ENCODE measurements around the gene LARP1.
"Not testable (repeated sequence)": the region's sequence is repeated elsewhere in the genome, so short reads cannot be mapped to it uniquely, and the experiment has no call there.

Gene LARP1

DNA sequence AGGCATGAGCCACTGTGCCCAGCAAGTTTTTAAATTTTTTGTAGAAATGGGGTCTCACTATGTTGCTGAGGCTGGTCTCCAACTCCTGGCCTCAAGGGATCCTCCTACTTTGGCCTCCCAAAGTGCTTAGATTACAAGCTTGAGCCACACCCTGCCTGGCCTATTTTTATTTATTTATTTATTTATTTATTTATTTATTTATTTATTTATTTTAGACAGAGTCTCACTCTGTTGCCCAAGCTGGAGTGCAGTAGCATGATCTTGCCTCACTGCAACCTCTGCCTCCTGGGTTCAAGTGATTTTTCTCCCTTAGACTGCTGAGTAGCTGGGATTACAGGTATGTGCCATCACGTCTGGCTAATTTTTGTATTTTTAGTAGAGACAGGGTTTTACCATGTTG is 18.8 kb upstream of the LARP1 start:
- DNase-seq = not testable (repeated sequence)

DNA sequence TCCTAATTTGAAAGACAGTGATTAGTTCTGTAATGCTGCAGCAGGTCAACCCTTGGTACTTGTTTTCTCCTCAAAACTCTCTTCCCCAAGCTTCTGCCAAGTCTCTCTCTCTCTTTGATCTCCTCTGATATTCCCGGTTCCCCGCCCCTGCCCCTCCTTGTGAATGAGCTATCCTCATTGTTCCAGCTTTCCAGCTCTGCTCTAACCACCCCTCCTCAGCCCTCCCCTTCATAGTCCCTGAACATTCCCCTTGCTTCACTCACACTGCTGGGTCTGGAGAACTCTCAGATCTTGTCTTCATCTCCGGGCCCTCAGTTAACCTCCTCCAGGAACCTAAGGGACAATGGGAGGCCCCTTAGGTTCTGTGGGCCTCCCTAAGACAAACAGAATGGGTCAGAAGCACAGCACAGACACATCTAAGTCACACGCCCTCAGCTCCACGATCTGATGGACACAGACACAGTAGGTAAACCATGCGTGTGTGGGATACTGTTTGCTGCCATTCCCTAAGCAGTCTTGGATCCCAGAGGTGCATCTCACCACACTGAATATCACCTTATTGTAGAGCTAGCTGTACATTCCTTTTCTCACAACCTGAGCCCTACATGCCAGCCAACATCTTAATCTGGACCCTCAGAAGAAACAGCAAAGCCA is 17.4 kb upstream of the LARP1 start:
- DNase-seq = no peak

DNA sequence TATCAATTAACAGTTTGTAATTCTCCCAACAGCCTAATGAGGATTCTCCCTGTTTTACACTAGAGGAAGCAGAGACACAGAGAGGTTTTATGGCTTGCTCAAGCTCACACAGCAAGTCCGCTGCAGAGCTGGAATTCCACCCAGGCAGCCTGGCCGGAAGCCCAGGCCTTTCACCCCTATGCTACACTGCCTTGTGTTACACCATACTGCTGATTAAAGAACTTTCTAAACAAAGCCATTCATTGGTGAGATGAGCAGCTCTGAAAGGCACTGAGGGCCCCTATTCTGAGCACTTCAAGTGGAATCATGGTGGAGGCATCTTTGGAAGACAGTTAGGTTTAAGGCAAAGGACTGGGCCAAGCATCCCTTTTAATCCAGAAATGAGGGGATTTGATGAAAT is 14.7 kb upstream of the LARP1 start:
- no peak for DNase-seq

DNA sequence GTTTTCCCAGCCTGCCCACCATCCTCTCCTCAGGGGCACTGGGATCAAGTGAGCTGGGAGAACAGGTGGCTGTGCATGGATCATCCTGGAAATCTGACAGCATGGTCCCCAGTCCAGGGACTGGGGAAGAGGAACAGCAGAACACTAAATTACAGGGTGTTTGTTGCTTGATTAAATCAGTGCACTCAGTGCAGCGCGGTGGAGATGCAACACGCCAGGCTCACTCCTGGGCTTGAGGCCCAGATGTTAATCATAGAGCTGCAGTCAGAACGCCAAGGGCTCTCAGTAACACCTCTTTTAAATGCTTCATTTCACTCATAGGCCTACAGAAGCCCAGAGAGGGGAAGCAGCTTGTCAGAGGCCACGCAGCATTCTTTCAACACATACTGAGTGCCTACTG is 14.2 kb upstream of the LARP1 start:
- DNase-seq = no peak

DNA sequence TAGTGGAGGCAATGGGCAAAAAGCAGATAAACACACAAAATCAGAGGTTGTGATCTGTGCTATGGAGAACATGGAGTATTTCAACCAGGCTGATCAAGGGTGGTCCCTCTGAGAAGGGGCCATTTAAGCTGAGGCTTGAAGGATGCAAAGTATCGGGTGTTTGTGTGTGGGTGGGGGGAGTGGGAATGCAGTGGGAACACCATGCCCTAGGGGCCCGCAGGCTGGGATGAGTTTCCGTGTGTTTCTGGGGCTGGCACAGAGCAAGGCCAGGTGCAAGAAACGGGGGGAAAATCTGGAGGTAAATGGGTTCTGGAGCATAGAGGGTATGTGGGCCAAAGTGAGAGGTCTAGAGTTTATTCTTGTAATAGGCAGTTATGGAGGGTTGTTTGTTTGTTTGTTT is 13.8 kb upstream of the LARP1 start:
- no peak for DNase-seq

DNA sequence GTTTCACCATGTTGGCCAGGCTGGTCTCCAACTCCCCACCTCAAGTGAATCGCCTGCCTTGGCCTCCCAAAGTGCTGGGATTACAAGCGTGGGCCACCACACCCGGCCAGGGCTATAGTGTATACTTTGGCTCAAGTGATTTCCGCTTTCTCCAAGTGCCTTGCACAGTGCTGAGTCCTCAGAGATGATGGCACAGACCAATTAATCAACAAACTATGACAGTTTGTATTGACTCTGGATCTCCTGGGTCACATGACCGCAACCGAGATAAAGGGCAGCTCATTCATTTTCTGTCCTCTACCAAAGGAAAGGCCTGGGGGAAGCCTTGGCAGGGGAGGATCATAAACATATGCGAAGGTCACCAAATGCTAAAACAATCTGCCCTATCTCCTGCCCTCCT is 11.4 kb upstream of the LARP1 start:
- DNase-seq = no peak

DNA sequence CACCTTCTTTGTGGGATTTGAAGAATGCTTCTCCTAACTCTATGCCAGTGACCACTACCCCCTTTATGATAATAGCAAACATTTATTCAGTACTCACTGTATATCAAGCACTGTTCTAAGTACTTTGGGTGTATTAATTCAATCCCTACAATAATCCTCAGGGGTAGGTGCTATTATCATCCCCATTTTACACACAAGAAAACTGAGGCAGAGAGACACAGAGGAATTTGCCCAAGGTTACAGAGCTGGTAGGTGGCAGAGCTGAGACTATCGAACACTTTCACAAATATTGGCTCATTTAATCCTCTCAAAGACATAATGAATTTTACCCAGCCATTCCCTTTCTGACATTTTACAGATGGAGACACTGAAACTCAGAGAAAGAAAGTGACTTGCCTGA is 9.8 kb upstream of the LARP1 start:
- DNase-seq = no peak

DNA sequence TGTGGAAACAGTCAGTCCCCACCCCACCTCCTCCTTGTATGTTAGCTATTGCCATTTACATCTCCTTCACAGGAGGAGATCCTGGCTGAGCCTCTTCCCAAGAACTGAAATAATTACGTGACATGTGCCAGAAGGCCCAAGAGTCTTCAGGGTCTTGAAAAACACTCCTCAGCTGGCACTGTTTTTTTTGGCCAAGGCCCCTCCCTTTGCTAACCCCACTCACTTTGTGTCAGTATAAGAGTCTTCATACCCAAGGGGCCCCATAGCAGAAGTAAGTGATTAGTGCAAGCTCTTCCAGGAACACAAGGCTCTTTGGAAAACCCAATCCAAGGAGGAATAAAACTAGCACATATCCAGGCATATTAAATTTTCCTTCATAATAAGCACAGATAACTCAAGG is 5.7 kb upstream of the LARP1 start:
- DNase-seq = no peak

DNA sequence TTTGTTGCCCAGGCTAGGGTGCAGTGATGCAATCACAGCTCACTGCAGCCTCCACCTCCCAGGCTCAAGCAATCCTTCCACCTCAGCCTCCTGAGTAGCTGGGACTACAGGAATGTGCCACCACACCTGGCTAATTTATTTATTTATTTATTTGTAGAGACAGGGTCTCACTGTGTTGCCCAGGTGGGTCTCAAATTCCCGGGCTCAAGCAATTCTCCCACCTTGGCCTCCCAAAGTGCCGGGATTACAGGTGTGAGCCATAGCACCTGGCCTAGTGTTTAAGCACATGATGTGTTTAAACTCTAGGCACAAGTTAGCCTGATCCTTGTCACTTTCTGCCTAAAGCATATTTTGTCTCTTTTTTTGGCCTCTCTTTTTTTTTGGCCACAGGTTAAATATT is 4.5 kb upstream of the LARP1 start:
- DNase-seq = not testable (repeated sequence)

DNA sequence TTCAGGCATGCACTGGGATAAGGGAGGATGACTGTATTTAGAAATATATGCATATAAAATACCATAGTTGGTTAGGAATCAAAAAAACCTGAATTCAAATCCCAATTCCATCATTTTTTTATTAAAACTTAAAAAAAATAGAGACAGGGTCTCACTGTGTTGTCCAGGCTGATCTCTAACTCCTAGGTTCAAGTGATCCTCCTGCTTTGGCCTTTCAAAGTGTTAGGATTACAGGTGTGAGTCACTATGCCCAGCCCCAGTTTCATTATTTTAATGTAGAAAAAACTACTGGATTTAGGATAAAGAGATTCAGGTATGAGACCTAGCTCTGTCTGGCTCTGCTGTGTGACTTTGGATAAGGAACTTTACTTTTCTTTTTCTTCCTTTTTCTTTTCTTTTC is 3.3 kb upstream of the LARP1 start:
- DNase-seq = no peak

DNA sequence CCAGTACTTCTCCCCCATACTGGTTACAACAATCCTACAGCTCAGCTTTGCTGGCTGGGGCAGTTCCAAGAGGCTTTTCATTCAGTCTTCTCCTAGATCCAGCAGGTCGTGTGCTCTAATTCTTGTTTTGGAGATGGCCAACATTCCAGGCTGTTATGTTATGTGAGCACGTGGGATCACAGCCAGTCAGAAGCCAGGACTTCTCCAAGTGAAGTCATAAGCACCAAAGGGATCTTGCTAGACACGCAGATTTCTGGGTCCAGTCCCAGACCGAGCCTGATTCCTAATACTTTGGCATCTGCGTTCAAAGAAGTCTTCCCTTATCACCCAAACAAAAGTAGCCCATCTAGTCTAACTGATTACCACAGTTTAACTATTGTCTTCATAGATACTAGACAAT is 1.4 kb upstream of the LARP1 start:
- DNase-seq = no peak

DNA sequence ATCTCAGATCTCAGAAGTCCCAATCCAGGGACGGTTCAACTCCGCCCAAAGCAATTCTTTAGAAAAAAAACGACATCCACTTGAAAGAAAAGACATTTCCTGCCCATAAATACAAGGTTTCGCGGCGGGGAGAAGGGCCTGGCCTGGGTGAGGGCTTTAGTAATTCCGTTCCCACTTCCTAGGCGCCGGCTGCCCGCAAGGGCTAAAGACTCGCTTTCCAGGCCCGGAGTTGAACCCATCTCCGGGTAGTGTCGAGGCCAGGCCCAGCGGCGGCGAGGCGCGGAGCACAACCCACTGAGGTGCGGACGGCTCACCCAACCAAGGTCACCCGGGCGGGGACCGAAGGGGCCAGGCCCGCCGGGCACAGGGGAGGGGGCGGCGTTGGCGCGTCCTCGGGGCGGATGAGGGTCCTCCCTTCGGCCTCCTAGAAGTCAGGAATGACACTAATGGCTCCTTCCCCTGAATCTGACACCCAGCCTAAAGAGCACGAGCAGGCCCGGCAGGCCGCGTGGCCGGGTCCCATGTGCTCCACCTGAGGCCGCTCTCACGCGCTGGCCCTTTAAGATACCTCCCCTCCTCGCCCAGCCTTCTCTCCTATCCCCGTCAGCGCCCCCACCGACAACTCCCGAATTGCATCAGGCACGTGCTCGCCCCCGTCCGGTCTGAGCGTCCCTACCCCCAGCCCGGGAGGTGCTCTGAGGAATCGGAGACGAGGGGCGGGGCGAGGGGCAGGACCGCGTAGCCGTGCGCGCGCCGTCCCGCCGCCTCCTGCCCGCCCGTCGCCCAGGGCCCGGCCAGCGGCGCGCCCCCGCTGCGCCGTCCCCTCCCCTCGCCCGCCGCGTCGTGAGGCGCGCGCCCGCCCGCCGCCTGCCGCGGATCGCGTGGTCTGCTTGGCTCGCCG is 467 bp upstream of the LARP1 start:
- peak; percentile 99 for DNase-seq

DNA sequence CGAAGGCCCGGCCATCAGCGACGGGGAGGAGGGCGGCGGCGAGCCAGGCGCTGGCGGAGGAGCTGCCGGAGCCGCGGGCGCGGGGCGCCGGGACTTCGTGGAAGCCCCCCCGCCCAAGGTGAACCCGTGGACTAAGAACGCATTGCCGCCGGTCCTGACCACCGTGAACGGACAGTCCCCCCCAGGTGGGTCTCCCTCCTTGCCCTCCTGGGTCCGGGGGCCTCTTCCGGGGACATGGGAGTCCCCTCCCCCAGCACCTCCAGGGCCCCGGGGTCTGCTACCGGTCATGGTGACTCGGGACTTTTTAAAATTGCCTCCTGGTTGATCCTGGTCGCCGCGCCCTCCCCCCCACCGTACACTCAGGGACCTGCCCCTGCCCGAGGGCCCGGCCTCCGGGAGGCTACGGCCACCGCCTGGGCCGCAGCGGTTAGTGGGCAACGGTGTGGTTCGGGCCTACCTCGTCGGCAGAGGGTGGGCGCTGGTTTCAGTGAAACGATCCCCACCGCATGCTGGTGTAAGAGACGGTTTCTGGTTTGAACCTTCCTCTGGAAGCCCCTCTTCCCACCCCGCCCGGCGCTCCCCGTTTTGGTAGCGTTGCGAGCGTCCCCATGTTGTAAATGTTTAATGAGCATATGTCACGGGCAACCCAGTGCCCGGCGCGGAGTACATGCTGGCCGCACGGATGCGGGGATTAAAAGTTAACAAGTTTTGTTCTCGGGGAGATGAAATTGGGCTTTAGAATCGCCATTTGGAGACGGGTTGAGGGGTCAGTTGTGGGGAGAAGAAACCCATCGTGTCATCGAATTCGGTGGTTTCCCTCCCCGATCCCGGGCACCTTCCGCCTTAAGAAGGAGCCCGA is 1.1 kb downstream of the LARP1 start:
- no peak for DNase-seq

DNA sequence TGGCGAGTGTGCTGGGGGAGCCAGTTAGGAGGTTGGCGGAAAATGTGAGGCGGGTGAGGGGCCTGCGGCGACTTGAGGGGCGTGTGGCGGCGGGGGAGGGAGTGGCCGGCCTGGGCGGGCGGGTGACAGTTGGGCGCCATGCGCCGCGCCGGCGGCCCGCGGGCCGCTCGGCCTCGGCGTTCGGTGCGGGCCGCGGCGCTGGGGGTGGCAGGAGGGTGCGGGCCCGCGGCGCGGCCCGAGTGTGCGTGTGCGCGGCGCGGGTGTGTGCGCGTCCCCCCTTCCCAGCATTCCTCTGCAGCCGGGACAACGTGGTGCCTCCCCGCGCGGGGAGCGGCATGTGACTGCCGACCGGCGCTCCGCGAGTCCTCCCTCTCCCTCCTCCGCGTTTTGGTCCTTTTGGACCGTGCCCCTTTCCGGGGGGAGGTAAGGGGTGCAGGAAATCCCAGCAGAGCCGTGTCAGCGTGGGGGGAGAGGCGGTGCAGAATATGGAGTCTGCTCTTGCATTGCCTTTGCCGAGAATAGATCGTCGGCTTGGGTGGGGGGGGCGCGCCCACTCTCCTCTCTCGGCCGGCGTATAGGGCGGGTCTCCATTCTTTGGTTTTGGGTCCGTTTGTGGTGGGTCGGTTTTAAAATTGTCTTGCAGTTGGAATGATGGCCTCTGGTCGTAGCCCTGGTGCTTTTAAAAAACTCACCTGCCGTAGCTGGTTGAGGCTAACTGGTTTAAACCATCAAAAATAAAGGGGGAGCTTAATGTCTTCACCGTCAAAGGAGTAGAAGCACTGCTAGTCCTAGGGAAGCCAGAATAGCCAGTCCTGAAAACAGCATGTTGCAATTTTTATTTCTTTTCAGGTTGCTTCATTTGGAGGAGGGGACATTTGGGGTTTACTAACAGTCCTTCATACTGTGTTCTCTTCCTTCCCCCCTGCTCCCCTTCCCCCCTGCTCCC is 2.0 kb downstream of the LARP1 start:
- peak in 1 of 2 experiments; percentile 54 for DNase-seq

DNA sequence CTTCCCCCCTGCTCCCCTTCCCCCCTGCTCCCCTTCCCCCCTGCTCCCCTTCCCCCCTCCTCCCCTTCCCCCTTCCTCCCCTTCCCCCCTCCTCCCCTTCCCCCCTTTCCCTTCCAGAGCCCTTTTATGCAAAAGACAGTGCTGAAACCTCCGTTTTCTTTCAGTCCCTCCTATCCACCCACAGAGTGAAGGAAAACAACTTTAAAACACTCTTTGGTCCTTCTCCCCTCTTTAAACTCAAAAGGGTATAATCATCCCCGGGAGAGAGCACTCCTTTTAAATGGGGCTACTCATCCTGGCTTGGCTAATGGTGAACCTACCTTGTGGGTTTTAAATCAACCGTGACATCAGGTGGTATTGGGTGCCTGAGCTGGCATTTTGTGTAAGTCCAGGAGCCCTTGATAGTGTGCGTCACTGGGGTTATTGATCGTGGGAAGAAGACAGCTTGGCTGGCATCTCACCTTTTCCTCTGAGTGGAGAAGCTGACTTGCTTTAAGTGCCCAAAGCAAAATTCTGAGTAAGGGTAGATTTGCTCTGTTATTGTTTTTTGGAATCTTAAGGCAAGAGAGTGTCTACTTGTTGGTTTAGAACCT is 2.7 kb downstream of the LARP1 start:
- no peak for DNase-seq

DNA sequence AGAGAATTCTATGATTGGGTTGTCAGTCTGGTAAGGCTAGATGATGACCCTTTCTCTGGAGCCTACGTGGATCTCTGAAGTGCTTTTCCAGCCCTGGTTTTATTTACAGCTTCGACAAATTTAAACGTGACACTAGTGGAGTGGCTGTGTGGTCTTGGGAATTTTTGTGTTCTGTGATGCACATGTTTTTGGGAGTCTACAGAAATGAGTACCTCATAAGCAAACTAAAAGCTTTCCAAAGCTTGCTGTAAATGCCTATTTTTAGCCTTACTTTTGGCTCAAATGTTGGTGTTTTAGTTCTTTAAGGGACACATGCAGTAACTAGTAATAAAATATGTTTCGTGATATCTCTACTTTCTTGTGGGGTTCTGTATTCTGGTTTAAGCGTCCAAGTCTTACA is 3.3 kb downstream of the LARP1 start:
- no peak for DNase-seq

DNA sequence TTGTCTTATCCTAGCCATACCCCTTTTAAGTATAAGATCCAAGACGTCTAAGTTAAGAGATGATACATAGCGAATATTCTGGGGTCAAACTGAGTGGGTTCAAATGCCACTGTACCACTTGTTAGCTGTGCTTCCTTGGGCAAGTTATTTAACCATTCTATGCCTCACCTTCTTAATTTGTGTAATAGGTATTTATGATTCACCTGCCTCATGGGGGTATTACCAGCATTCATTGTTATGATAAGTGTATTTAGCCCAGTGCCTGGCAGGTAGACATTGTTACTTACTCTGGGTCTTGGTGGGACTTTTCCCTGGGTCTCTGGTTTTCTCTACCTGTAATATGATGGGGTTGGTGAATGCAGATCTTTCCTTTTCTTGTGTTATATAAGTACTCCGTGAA is 3.8 kb downstream of the LARP1 start:
- no peak for DNase-seq

DNA sequence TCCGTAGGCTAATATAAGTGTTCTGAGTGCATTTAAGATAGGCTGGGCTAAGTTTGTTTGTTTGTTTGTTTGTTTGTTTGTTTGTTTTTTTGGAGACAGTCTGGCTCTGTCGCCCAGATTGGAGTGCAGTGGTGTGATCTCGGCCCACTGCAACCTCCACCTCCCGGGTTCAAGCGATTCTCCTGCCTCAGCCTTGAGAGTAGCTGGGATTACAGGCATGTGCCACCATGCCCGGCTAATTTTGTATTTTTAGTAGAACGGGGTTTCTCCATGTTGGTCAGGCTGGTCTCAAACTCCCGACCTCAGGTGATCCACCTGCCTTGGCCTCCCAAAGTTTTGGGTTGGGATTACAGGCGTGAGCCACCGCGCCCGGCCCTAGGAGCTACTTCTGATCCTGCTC is 4.7 kb downstream of the LARP1 start:
- not testable (repeated sequence) for DNase-seq

DNA sequence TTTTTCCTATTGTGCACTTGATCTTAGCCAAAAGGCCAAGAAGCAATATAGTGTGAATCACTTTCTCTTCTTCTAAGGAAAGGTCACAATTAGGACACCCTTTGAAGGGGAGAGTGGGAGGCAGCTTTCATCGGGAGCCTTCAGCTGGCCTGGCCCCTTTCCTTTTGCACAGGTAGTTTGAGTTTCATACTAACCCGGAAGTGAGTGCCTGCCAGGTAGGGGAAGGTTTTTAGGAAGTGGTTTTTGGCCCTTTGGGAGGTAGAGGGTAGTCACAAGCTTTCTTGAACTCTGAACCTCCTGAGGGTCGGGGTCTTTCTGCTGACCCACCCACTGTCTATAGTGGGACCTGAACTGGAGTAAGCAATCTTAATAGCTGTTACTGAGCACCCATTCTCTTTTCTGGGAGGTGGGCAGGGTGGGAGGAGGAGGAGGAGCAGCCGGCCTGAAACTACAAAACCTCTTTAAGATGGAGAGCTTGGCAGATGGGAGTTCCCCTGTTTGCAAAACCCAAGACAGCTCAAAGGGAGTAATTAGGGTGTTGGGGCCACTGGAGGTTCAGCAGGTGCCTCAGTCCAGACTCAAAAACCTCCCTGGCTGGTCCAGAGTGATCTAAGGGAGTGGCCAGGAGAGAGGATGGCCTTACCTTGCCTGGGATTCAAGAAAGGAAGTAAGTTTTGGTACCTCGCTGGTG is 6.0 kb downstream of the LARP1 start:
- DNase-seq = no peak

DNA sequence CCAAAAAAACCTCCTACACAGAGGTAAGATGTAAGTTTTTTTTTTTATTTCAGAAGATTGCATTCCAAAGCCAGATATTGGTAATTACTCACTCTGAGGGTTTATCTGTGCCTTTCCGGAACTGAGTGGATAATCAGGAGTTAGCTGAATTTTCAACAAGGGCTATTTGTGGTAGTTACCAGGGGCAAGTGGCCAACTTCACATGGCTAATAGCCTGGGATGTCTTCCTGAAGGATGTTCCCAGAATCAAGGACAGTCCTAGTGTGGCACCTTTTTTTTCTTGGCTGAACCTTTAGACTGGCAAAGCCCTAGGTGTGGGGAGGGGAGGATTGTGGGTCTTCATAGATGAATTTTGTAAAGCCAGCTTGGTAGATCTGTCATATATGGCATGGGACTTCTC is 7.1 kb downstream of the LARP1 start:
- no peak for DNase-seq

DNA sequence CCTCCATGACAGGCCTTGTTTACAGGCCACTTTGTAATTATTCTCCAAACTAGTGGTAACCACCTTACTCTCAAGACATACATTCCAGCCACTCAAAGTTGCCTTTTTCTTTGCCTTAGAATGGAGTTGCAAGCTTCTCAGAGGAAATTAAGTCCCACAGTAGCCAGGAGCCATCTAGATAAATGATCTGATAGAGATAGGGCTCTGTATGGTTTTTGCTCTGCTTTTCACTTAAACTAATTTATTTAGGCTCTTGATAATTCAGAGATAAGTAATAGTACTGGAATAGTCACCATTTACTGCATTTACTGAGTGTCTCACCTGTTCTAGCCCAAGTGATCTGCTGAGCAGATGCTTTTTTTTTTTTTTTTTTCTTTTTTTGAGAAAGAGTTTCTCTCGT is 7.5 kb downstream of the LARP1 start:
- DNase-seq = no peak

All from SW 1271 (cell line).